AG09309 (cell line): ENCODE results near the gene TAOK3.

Experiments used
- DNase-seq: peaks from one replicate; pipeline ENCODE4 v3.0.0-alpha.2; 2010; ENCODE audit warnings: low read depth
- H3K4me3 ChIP-seq: 2 replicates; pipeline ENCODE4 v1.5.1; 2011; ENCODE audit warnings: mild to moderate bottlenecking, low read depth, low read length, moderate library complexity; ENCODE audit not compliant: control insufficient read depth
- CTCF ChIP-seq: IDR thresholded peaks from 2 replicates; pipeline ENCODE4 v1.5.1; 2011; ENCODE audit warnings: mild to moderate bottlenecking, low read depth, low read length, inconsistent platforms; ENCODE audit not compliant: insufficient read depth, control insufficient read depth; ENCODE audit errors: missing control alignments

The TAOK3 gene

GRCh38 chr12:118307069-118307954 is 65.4 kb downstream of the TAOK3 start:
- peak; percentile 89 for DNase-seq
- no peak for TF ChIP-seq CTCF
- peak overlapping the region; percentile 44 for H3K4me3 ChIP-seq

GRCh38 chr12:118304093-118304492 is 68.6 kb downstream of the TAOK3 start:
- no peak for TF ChIP-seq CTCF

GRCh38 chr12:118302053-118302452 is 70.7 kb downstream of the TAOK3 start:
- H3K4me3 ChIP-seq, result no peak overlapping the region
- no peak for DNase-seq
- no peak for TF ChIP-seq CTCF

More at GRCh38 chr12:118304093-118304492, 68.6 kb downstream of the TAOK3 start:
- DNase-seq, result no peak
- no peak overlapping the region for H3K4me3 ChIP-seq

GRCh38 chr12:118299791-118300460 is 72.8 kb downstream of the TAOK3 start:
- no peak for TF ChIP-seq CTCF
- H3K4me3 ChIP-seq, result no peak overlapping the region
- no peak for DNase-seq

- DNase-seq, result no peak
- no peak for TF ChIP-seq CTCF
- no peak overlapping the region for H3K4me3 ChIP-seq
These were observed 75.4 kb downstream of the TAOK3 start for GRCh38 chr12:118297284-118297683.

GRCh38 chr12:118292836-118293235 is 79.9 kb downstream of the TAOK3 start:
- TF ChIP-seq CTCF, result no peak
- no peak overlapping the region for H3K4me3 ChIP-seq
- no peak for DNase-seq
